Measurements from ENCODE around the gene IGFBP5.

Gene IGFBP5

GRCh38 chr2:216721141-216721540 lies 25.8 kb upstream of the IGFBP5 start:
- DNase-seq, result no peak
- no peak overlapping the region for H3K27ac Mint-ChIP-seq
- H3K4me3 Mint-ChIP-seq, result no peak overlapping the region
- no peaks in the 10 kb centered on the region for H3K9me3 Mint-ChIP-seq
- ATAC-seq, result no peak
- H3K4me1 Mint-ChIP-seq, result no peaks in the 10 kb centered on the region
- peaks cover 21% of the 10 kb centered on the region for H3K27me3 Mint-ChIP-seq

DNA sequence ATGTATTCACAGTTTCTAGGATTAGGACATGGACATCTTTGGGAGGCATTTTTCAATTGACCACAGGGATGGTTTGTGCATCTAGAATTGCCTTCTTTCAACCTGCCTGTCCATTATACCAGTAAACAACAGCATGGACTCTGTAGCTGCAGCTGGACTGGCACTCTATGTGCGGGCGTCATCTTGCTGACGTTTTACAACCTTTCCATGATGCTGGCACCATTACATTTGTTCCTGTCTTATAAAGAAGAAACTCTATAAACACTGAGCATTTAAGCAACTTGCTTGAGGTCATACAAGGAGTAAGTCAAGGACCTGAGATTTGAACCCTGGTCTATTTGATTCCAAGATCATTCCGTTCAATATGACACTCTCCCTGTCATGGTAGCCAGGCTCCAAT lies 25.4 kb upstream of the IGFBP5 start:
- peaks cover 21% of the 10 kb centered on the region for H3K27me3 Mint-ChIP-seq
- H3K4me1 Mint-ChIP-seq, result no peaks in the 10 kb centered on the region
- no peak for DNase-seq

DNA sequence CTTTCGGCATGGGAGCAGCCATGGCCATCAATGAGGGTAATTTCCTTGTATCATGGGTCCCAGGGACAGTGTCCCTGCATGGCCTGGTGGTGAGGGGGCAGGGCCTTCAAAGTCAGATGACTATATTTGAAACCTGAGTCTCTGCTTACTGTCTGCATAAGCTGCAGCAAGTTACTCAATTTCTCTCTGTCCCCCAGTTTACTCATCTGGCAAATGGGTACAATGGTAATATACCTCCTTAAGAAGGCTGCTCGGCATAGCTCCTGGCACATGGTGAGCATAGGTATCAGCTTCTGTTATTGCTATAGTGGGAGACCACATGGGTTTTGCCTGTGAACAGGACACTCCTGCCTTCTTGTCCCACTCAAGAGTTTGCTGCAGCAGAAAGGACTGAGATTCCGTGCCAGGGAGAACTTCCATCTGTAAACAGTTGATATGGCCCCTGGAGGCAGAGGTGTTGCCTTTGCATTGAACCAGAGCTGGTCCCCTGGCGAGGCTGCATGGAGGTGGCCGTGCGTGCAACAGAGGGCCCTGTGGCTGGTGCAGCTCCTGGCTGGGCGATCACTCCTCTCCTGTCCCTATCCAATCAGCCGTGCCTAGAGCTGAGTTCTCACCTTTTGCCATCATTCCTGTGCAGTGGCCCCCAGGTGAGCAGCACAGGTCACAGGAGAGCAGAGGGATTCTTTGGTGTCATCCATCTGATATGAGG lies 22.7 kb upstream of the IGFBP5 start:
- DNase-seq (no peak), ATAC-seq (no peak)
- H3K9me3 Mint-ChIP-seq, result no peaks in the 10 kb centered on the region
- H3K27me3 Mint-ChIP-seq, result peaks cover 23% of the 10 kb centered on the region
- no peak overlapping the region for H3K4me3 Mint-ChIP-seq
- H3K27ac Mint-ChIP-seq, result no peak overlapping the region
- no peaks in the 10 kb centered on the region for H3K4me1 Mint-ChIP-seq

More for the DNA sequence above, 25.4 kb upstream of the IGFBP5 start:
- Mint-ChIP-seq H3K27ac (no peak overlapping the region), H3K9me3 (no peaks in the 10 kb centered on the region), H3K4me3 (no peak overlapping the region)
- no peak for ATAC-seq

- no peaks in the 10 kb centered on the region for H3K4me1 Mint-ChIP-seq
- no peak overlapping the region for H3K27ac Mint-ChIP-seq
- no peak for ATAC-seq
- H3K27me3 Mint-ChIP-seq, result peaks cover 29% of the 10 kb centered on the region
- DNase-seq, result no peak
- no peaks in the 10 kb centered on the region for H3K9me3 Mint-ChIP-seq
- no peak overlapping the region for H3K4me3 Mint-ChIP-seq
Measured at GRCh38 chr2:216717491-216717901, 22.1 kb upstream of the IGFBP5 start.

DNA sequence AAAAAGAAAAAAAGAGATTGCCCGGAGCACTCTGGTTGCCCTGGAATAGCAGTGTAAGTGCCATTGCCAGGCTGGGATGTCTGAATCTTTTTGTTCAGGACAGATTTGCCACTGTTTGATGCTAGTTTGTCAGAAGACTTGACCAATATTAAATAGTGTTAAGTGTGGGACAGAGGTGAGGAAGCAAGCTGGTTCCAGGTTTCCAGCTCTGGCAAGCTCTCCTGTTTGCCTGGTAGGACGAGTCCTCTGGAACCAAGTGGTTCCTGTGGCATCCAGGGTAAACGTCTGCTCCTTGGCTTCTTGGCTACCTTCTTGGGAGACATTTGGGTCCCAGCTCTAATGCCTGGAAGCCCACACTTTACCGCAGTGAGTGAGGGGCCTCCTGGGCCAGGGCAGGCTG lies 20.8 kb upstream of the IGFBP5 start:
- H3K4me3 Mint-ChIP-seq, result no peak overlapping the region
- ATAC-seq (no peak), DNase-seq (no peak)
- no peak overlapping the region for H3K27ac Mint-ChIP-seq
- H3K27me3 Mint-ChIP-seq, result peaks cover 35% of the 10 kb centered on the region
- H3K9me3 Mint-ChIP-seq, result no peaks in the 10 kb centered on the region
- no peaks in the 10 kb centered on the region for H3K4me1 Mint-ChIP-seq

DNA sequence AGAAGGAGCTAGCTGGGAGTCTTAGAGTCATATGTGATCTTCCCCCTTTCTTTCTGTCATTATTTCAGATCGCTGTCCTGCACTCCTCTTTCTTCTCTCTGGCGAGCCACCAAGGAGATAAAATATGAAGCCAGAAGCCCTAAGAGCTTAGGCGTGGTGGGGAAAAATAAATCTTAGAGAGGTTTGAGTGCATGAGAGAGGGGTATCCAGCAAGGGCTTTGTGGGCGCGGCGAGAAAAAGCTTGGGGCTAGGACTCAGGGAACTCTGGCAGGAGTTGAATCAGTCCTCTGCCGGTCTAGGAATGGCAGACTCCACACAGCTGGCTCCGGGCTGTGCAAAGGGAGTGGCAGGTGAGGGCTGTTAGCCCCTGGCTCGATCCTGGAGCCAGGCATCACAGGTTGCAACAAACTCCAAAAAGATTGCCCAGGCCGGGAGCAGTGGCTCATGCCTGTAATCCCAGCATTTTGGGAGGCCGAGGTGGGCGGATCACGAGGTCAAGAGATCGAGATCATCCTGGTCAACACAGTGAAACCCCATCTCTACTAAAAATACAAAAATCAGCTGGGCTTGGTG lies 20.1 kb upstream of the IGFBP5 start:
- H3K27me3 Mint-ChIP-seq, result peaks cover 35% of the 10 kb centered on the region
- H3K4me1 Mint-ChIP-seq, result no peaks in the 10 kb centered on the region
- no peak overlapping the region for H3K27ac Mint-ChIP-seq
- DNase-seq, result no peak
- no peak for ATAC-seq
- no peak overlapping the region for H3K4me3 Mint-ChIP-seq
- no peaks in the 10 kb centered on the region for H3K9me3 Mint-ChIP-seq

GRCh38 chr2:216714376-216714775 lies 19.0 kb upstream of the IGFBP5 start:
- no peak overlapping the region for H3K27ac Mint-ChIP-seq
- H3K4me1 Mint-ChIP-seq, result no peaks in the 10 kb centered on the region
- H3K9me3 Mint-ChIP-seq, result no peaks in the 10 kb centered on the region
- DNase-seq (no peak), ATAC-seq (no peak)
- no peak overlapping the region for H3K4me3 Mint-ChIP-seq
- peaks cover 35% of the 10 kb centered on the region for H3K27me3 Mint-ChIP-seq

DNA sequence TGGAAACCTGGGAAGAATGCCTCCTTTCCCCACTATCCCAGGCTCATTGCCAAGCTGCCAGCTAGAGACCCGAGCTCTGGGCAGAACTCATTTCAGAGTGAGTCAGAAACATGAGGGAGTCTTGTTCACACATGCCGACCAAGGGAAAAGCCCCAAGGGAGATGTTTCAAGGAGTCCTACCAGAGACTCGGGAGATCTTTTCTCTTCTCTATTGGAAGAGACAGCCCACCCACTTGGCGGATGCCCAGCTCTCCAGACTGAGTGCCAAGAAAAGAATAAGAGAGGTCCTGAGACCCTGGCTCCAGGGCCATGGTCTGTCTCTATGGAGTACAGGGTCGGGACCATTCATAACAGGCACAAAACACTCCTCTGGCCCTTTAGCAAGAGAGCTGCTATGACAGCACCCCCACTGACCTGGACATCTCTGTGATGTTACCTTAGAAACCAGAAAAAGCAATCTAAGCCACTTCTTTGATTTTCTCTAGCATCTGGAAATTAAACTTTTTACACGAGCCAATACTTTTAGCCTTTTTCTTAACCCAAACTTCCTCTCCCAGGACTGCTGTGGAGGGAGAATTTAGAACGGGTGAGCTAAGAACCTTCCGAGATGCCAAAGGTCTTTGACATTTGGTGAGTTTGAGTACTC lies 18.5 kb upstream of the IGFBP5 start:
- DNase-seq (no peak), ATAC-seq (no peak)
- H3K27me3 Mint-ChIP-seq, result peaks cover 35% of the 10 kb centered on the region
- H3K4me1 Mint-ChIP-seq, result no peaks in the 10 kb centered on the region
- H3K9me3 Mint-ChIP-seq, result no peaks in the 10 kb centered on the region
- H3K4me3 Mint-ChIP-seq, result no peak overlapping the region
- no peak overlapping the region for H3K27ac Mint-ChIP-seq

DNA sequence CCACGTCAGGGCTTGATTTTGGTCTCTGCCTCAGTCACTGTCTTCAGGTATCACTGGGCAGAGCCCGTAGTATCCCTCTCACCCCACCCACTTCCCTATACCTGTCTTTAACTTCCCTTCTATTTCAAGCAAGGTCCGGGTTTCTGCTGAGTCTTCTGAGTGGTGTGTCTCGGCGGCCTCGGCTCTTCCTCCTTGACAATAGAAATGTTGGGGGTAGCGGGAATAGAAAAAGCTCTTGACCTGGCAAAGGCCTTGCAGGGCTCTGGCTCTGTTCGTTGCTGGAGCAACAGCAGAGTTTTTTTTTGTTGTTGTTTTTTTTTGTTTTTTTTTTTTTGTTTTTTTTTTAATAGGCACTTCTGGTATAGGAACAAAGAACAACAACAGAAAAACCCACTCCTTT lies 16.0 kb upstream of the IGFBP5 start:
- peaks cover 24% of the 10 kb centered on the region for H3K27me3 Mint-ChIP-seq
- no peak overlapping the region for H3K27ac Mint-ChIP-seq
- H3K4me1 Mint-ChIP-seq, result no peaks in the 10 kb centered on the region
- DNase-seq (no peak), ATAC-seq (no peak)
- H3K9me3 Mint-ChIP-seq, result no peaks in the 10 kb centered on the region
- H3K4me3 Mint-ChIP-seq, result no peak overlapping the region

- Mint-ChIP-seq H3K4me1 (no peaks in the 10 kb centered on the region), H3K27ac (no peak overlapping the region), H3K9me3 (no peaks in the 10 kb centered on the region), H3K27me3 (peaks cover 24% of the 10 kb centered on the region), H3K4me3 (no peak overlapping the region)
- DNase-seq (no peak), ATAC-seq (no peak)
Measured at GRCh38 chr2:216710551-216711301, 15.4 kb upstream of the IGFBP5 start.

GRCh38 chr2:216702756-216703155 lies 7.4 kb upstream of the IGFBP5 start:
- no peak overlapping the region for H3K27ac Mint-ChIP-seq
- DNase-seq, result no peak
- H3K4me1 Mint-ChIP-seq, result no peaks in the 10 kb centered on the region
- H3K9me3 Mint-ChIP-seq, result no peaks in the 10 kb centered on the region
- ATAC-seq, result no peak
- H3K4me3 Mint-ChIP-seq, result no peak overlapping the region
- no peaks in the 10 kb centered on the region for H3K27me3 Mint-ChIP-seq

- Mint-ChIP-seq H3K4me1 (no peaks in the 10 kb centered on the region), H3K27me3 (no peaks in the 10 kb centered on the region), H3K4me3 (no peak overlapping the region), H3K9me3 (no peaks in the 10 kb centered on the region), H3K27ac (no peak overlapping the region)
- DNase-seq (no peak), ATAC-seq (no peak)
Measured at GRCh38 chr2:216701544-216701943, 6.2 kb upstream of the IGFBP5 start.

- no peak overlapping the region for H3K4me3 Mint-ChIP-seq
Measured at GRCh38 chr2:216700781-216701180, 5.4 kb upstream of the IGFBP5 start.

DNA sequence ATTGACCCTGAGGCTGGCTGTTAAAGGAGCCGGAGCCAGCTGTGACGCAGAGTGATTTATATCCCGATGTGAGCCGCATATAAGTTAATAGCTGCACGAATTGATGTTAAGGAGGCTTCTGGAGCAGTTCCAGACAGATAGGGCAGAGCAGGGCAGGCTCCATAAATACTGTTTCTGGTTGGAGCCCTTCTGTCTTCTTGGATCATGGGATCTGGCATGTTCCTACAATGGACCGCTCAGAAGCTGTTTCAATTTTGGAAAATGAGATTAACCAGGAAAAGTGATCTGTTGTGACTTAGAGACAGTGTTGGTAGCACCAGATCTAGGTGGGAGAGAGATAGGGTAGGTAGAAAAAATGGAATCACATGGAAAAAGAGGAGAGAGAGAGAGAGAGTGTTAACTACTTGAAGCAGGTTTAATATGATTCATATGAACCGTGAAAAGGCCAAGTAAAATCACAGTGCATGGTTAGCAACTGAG lies 4.8 kb upstream of the IGFBP5 start:
- ATAC-seq (no peak), DNase-seq (no peak)
- no peaks in the 10 kb centered on the region for H3K27me3 Mint-ChIP-seq
- H3K4me1 Mint-ChIP-seq, result peaks cover 10% of the 10 kb centered on the region
- H3K27ac Mint-ChIP-seq, result no peak overlapping the region
- H3K4me3 Mint-ChIP-seq, result no peak overlapping the region
- H3K9me3 Mint-ChIP-seq, result no peaks in the 10 kb centered on the region

More at GRCh38 chr2:216700781-216701180, 5.4 kb upstream of the IGFBP5 start:
- no peaks in the 10 kb centered on the region for H3K9me3 Mint-ChIP-seq
- no peak for DNase-seq
- ATAC-seq, result no peak
- H3K27me3 Mint-ChIP-seq, result no peaks in the 10 kb centered on the region
- H3K27ac Mint-ChIP-seq, result no peak overlapping the region
- H3K4me1 Mint-ChIP-seq, result peaks cover 7% of the 10 kb centered on the region

DNA sequence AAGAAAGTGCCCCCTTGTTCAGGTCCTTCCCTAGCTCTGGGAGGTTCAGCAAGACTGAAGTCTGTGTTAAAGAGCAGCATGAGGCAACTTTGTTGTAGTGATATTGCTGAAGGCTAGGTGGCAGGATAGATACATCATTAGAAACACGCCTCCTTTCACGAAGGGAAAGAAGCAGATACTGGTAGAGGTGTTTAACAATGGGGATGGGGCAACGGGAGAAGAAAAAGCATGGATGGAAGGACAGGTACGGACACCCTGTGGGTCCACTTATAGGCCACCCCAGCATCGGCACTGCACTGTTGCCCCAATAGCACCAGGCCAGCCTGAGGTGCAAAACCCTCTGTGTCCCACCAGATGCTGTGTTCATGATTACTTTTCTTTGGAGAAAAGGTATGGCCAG lies 3.5 kb upstream of the IGFBP5 start:
- no peaks in the 10 kb centered on the region for H3K9me3 Mint-ChIP-seq
- peaks cover 22% of the 10 kb centered on the region for H3K4me1 Mint-ChIP-seq
- H3K27ac Mint-ChIP-seq, result no peak overlapping the region
- no peak overlapping the region for H3K4me3 Mint-ChIP-seq
- DNase-seq (no peak), ATAC-seq (peak; percentile 67)
- H3K27me3 Mint-ChIP-seq, result no peaks in the 10 kb centered on the region

- H3K9me3 Mint-ChIP-seq, result no peaks in the 10 kb centered on the region
- no peak for DNase-seq
- H3K4me3 Mint-ChIP-seq, result no peak overlapping the region
- H3K4me1 Mint-ChIP-seq, result peaks cover 27% of the 10 kb centered on the region
- H3K27me3 Mint-ChIP-seq, result no peaks in the 10 kb centered on the region
- H3K27ac Mint-ChIP-seq, result no peak overlapping the region
- no peak for ATAC-seq
Measured at GRCh38 chr2:216698293-216698692, 2.9 kb upstream of the IGFBP5 start.
